ENCODE data around the gene PDE10A.

PDE10A gene

GRCh38 chr6:165657325-165657680 lies 5.7 kb downstream of the PDE10A start:
- H3K9me3 ChIP-seq (ENCODE audit: control insufficient read depth, low read length), result no peaks in the 10 kb centered on the region
- no peak overlapping the region for H3K4me3 ChIP-seq (ENCODE audit: insufficient read depth, low read depth, low read length, poor library complexity, severe bottlenecking)
- peaks cover 9% of the 10 kb centered on the region for H3K27me3 ChIP-seq (replicated peaks; ENCODE audit: control insufficient read depth, insufficient read depth, low read length, poor library complexity, severe bottlenecking)
- H3K4me1 ChIP-seq (ENCODE audit: control insufficient read depth, insufficient read depth, low read length, poor library complexity, severe bottlenecking), result no peaks in the 10 kb centered on the region
- no peak overlapping the region for H3K27ac ChIP-seq (ENCODE audit: insufficient read depth, low read length, poor library complexity, severe bottlenecking)
- H3K36me3 ChIP-seq (ENCODE audit: control insufficient read depth, insufficient read depth, low read length), result no peaks in the 10 kb centered on the region
- DNase-seq, result no peak

DNA sequence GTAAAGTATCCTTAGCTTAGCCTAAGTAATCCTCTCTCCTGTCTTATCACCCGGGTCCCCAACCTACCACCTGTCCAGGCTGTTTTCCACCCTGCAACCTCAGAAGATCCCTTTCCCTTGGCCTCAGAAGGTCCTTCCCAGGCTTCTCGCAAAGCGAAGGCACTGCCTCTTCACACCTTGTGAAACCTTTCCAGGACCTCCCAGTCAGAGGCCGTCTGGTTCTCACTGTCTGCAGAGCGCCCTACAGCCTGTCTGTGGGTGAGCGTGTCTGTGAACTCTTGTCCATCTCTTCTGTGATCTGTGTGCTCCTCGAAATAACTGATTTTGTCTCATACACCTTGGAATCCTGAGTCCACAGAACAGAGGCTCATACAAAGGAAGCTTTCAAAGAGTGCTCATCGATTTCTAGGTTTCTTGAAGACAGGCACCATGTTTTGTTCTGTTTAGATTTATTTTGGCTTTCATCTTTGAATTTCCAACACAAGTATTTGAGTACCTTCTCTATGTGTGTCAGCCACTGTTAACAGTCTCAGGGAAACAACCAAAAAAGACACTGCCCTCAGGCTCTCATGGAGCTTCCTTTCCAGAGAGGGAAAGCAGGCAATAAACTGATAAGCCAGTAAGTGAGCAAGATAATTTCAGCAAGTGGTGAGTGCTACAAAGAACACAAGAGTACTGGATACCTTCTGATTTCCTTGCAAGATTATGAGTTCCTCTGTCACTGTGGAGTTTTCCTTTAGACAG lies 6.3 kb downstream of the PDE10A start:
- H3K27me3 ChIP-seq (replicated peaks; ENCODE audit: control insufficient read depth, insufficient read depth, low read length, poor library complexity, severe bottlenecking), result peaks cover 9% of the 10 kb centered on the region

GRCh38 chr6:165655191-165655590 lies 7.8 kb downstream of the PDE10A start:
- Histone ChIP-seq H3K27me3 (replicated peaks; ENCODE audit: control insufficient read depth, insufficient read depth, low read length, poor library complexity, severe bottlenecking) (peaks cover 2% of the 10 kb centered on the region), H3K36me3 (ENCODE audit: control insufficient read depth, insufficient read depth, low read length) (no peaks in the 10 kb centered on the region), H3K27ac (ENCODE audit: insufficient read depth, low read length, poor library complexity, severe bottlenecking) (no peak overlapping the region), H3K4me1 (ENCODE audit: control insufficient read depth, insufficient read depth, low read length, poor library complexity, severe bottlenecking) (no peaks in the 10 kb centered on the region), H3K4me3 (ENCODE audit: insufficient read depth, low read depth, low read length, poor library complexity, severe bottlenecking) (no peak overlapping the region), H3K9me3 (ENCODE audit: control insufficient read depth, low read length) (no peaks in the 10 kb centered on the region)
- no peak for DNase-seq

More for the DNA sequence above, 6.3 kb downstream of the PDE10A start:
- no peaks in the 10 kb centered on the region for H3K4me1 ChIP-seq (ENCODE audit: control insufficient read depth, insufficient read depth, low read length, poor library complexity, severe bottlenecking)
- no peaks in the 10 kb centered on the region for H3K9me3 ChIP-seq (ENCODE audit: control insufficient read depth, low read length)
- DNase-seq, result no peak
- H3K4me3 ChIP-seq (ENCODE audit: insufficient read depth, low read depth, low read length, poor library complexity, severe bottlenecking), result no peak overlapping the region
- H3K27ac ChIP-seq (ENCODE audit: insufficient read depth, low read length, poor library complexity, severe bottlenecking), result no peak overlapping the region
- no peaks in the 10 kb centered on the region for H3K36me3 ChIP-seq (ENCODE audit: control insufficient read depth, insufficient read depth, low read length)

DNA sequence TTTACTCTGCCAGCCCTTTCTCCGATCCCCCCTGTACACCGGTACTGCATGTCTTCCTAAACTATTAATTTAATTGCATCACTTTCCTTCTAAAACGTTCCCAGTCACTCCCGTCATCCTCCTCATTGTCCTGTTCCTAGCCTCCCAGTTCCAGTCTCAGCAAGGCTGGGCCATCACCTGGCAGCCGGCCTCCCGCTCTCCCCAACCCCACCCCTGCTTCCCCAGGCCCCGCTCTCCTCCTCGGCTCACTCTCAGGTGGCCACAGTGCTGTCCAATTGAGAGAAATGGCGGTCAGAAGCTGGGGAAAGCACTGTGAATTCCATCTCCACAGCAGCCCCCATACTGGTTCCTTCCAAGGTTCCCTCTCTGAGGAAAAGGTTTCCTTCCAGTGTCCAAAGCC lies 8.9 kb downstream of the PDE10A start:
- H3K4me3 ChIP-seq (ENCODE audit: insufficient read depth, low read depth, low read length, poor library complexity, severe bottlenecking), result no peak overlapping the region
- no peak for DNase-seq
- H3K27ac ChIP-seq (ENCODE audit: insufficient read depth, low read length, poor library complexity, severe bottlenecking), result no peak overlapping the region
- no peaks in the 10 kb centered on the region for H3K27me3 ChIP-seq (replicated peaks; ENCODE audit: control insufficient read depth, insufficient read depth, low read length, poor library complexity, severe bottlenecking)
- H3K36me3 ChIP-seq (ENCODE audit: control insufficient read depth, insufficient read depth, low read length), result no peaks in the 10 kb centered on the region
- no peaks in the 10 kb centered on the region for H3K4me1 ChIP-seq (ENCODE audit: control insufficient read depth, insufficient read depth, low read length, poor library complexity, severe bottlenecking)
- no peaks in the 10 kb centered on the region for H3K9me3 ChIP-seq (ENCODE audit: control insufficient read depth, low read length)

GRCh38 chr6:165653607-165654006 lies 9.4 kb downstream of the PDE10A start:
- Histone ChIP-seq H3K36me3 (ENCODE audit: control insufficient read depth, insufficient read depth, low read length) (no peaks in the 10 kb centered on the region), H3K27ac (ENCODE audit: insufficient read depth, low read length, poor library complexity, severe bottlenecking) (no peak overlapping the region), H3K27me3 (replicated peaks; ENCODE audit: control insufficient read depth, insufficient read depth, low read length, poor library complexity, severe bottlenecking) (no peaks in the 10 kb centered on the region), H3K9me3 (ENCODE audit: control insufficient read depth, low read length) (no peaks in the 10 kb centered on the region), H3K4me3 (ENCODE audit: insufficient read depth, low read depth, low read length, poor library complexity, severe bottlenecking) (no peak overlapping the region), H3K4me1 (ENCODE audit: control insufficient read depth, insufficient read depth, low read length, poor library complexity, severe bottlenecking) (no peaks in the 10 kb centered on the region)
- DNase-seq, result no peak

GRCh38 chr6:165653196-165653595 lies 9.8 kb downstream of the PDE10A start:
- no peaks in the 10 kb centered on the region for H3K27me3 ChIP-seq (replicated peaks; ENCODE audit: control insufficient read depth, insufficient read depth, low read length, poor library complexity, severe bottlenecking)
- H3K4me3 ChIP-seq (ENCODE audit: insufficient read depth, low read depth, low read length, poor library complexity, severe bottlenecking), result no peak overlapping the region

DNA sequence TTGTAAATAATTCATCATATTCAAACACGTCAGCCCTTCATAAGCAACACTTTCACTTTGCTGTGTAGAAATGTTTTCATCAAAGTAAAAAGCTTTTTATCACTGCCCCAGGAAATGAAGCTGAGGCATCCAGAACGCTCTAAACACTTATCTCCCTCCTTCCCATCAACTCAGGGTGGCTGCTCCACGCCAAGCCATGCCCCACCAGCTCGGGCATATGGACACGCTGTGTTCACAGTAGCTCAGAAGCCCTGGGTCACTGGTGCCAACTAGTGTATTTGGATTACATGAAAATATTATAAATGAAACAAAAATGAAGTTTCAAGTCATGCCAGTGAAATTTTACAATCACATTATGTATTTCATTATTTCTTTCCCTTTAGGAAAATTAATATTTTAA lies 10.3 kb downstream of the PDE10A start:
- Histone ChIP-seq H3K4me3 (ENCODE audit: insufficient read depth, low read depth, low read length, poor library complexity, severe bottlenecking) (no peak overlapping the region), H3K27ac (ENCODE audit: insufficient read depth, low read length, poor library complexity, severe bottlenecking) (no peak overlapping the region)

More at GRCh38 chr6:165653196-165653595, 9.8 kb downstream of the PDE10A start:
- no peak overlapping the region for H3K27ac ChIP-seq (ENCODE audit: insufficient read depth, low read length, poor library complexity, severe bottlenecking)
- no peaks in the 10 kb centered on the region for H3K36me3 ChIP-seq (ENCODE audit: control insufficient read depth, insufficient read depth, low read length)
- no peaks in the 10 kb centered on the region for H3K9me3 ChIP-seq (ENCODE audit: control insufficient read depth, low read length)
- H3K4me1 ChIP-seq (ENCODE audit: control insufficient read depth, insufficient read depth, low read length, poor library complexity, severe bottlenecking), result no peaks in the 10 kb centered on the region
- DNase-seq, result no peak

DNA sequence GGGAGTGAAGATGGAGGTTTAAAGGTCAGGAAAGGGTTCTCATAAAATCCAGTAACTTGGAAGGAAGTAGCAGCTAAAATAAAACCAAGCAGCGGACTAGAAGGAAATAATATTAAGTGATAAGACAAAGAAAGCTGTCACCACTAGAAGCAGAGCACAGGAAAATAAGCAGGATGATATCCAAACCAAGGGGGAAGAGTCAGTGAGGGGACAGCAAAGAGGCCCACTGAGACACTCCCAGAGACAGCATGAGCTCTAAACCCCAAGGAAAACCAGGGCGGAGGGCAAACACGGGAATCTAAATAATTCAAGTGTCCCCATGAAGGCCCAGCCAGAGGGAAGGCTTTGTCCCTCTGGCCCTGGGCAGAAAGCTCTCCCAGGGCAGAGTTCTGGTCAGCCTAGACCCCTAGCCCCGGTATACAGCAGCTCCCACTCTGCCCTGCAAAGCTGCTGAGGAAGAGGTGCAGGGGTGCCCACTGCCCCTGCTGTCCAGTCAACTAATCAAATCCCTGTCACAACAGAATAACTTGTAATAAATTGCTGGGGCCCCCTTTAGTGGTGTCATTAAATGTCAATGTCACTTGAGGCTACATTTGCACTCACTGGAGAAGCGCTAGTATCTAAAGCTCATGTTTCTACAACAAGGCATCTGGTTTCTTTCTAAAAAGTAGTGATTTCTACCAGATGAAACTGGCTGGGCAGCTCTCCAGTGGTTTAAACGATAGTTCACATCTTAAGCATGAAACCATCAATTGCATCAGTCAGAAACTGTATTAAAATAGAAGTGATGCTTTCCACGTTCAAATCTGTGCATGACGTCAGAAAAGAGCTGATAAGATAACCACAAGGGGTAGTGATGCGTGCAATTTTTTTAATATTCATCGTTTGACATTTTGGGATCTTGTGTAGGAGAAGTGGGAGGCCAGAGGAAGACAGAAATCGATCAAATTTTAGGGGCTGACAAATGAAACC lies 13.6 kb downstream of the PDE10A start:
- H3K9me3 ChIP-seq (ENCODE audit: control insufficient read depth, low read length), result no peaks in the 10 kb centered on the region
- DNase-seq, result no peak
- H3K36me3 ChIP-seq (ENCODE audit: control insufficient read depth, insufficient read depth, low read length), result no peaks in the 10 kb centered on the region

More for the DNA sequence above, 10.3 kb downstream of the PDE10A start:
- H3K36me3 ChIP-seq (ENCODE audit: control insufficient read depth, insufficient read depth, low read length), result no peaks in the 10 kb centered on the region
- H3K4me1 ChIP-seq (ENCODE audit: control insufficient read depth, insufficient read depth, low read length, poor library complexity, severe bottlenecking), result no peaks in the 10 kb centered on the region
- no peaks in the 10 kb centered on the region for H3K9me3 ChIP-seq (ENCODE audit: control insufficient read depth, low read length)
- DNase-seq, result no peak
- H3K27me3 ChIP-seq (replicated peaks; ENCODE audit: control insufficient read depth, insufficient read depth, low read length, poor library complexity, severe bottlenecking), result no peaks in the 10 kb centered on the region

DNA sequence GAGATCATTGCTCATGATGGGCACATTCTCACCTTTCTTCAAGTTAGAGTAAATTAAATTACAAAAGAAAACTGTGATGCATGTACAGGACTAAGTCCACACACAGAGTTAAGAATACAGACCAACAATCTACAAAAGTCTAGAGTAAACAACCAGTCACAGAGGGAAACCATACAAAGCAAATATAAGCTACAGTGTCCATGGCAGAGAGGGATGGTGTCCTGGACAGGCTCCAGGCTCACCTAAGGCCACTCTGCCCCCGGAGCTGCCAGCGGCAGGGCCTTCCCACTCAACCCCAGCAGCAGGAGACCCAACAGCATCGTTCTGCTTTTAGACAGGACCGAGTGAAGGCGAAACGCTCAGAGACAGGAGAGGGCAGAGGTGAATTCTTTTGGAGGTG lies 16.0 kb downstream of the PDE10A start:
- no peaks in the 10 kb centered on the region for H3K9me3 ChIP-seq (ENCODE audit: control insufficient read depth, low read length)
- no peaks in the 10 kb centered on the region for H3K4me1 ChIP-seq (ENCODE audit: control insufficient read depth, insufficient read depth, low read length, poor library complexity, severe bottlenecking)
- no peaks in the 10 kb centered on the region for H3K27me3 ChIP-seq (replicated peaks; ENCODE audit: control insufficient read depth, insufficient read depth, low read length, poor library complexity, severe bottlenecking)
- no peak overlapping the region for H3K27ac ChIP-seq (ENCODE audit: insufficient read depth, low read length, poor library complexity, severe bottlenecking)
- H3K4me3 ChIP-seq (ENCODE audit: insufficient read depth, low read depth, low read length, poor library complexity, severe bottlenecking), result no peak overlapping the region
- no peak for DNase-seq
- no peaks in the 10 kb centered on the region for H3K36me3 ChIP-seq (ENCODE audit: control insufficient read depth, insufficient read depth, low read length)

More for the DNA sequence above, 13.6 kb downstream of the PDE10A start:
- H3K27ac ChIP-seq (ENCODE audit: insufficient read depth, low read length, poor library complexity, severe bottlenecking), result no peak overlapping the region
- no peaks in the 10 kb centered on the region for H3K27me3 ChIP-seq (replicated peaks; ENCODE audit: control insufficient read depth, insufficient read depth, low read length, poor library complexity, severe bottlenecking)
- no peak overlapping the region for H3K4me3 ChIP-seq (ENCODE audit: insufficient read depth, low read depth, low read length, poor library complexity, severe bottlenecking)
- H3K4me1 ChIP-seq (ENCODE audit: control insufficient read depth, insufficient read depth, low read length, poor library complexity, severe bottlenecking), result no peaks in the 10 kb centered on the region

GRCh38 chr6:165645919-165646318 lies 17.1 kb downstream of the PDE10A start:
- DNase-seq, result no peak
- Histone ChIP-seq H3K27me3 (replicated peaks; ENCODE audit: control insufficient read depth, insufficient read depth, low read length, poor library complexity, severe bottlenecking) (no peaks in the 10 kb centered on the region), H3K4me1 (ENCODE audit: control insufficient read depth, insufficient read depth, low read length, poor library complexity, severe bottlenecking) (no peaks in the 10 kb centered on the region), H3K27ac (ENCODE audit: insufficient read depth, low read length, poor library complexity, severe bottlenecking) (no peak overlapping the region), H3K36me3 (ENCODE audit: control insufficient read depth, insufficient read depth, low read length) (no peaks in the 10 kb centered on the region), H3K4me3 (ENCODE audit: insufficient read depth, low read depth, low read length, poor library complexity, severe bottlenecking) (no peak overlapping the region), H3K9me3 (ENCODE audit: control insufficient read depth, low read length) (no peaks in the 10 kb centered on the region)

Data from effector memory CD4-positive, alpha-beta T cell (primary cell).